ENCODE data around the gene TEDC2. TPM values are rescaled to one million over a fixed set of nuclear protein-coding genes. Genes with fewer than 3 reads are reported as not detected.

The TEDC2 gene
- total and polyA plus RNA-seq, 9 of the 15 experiments (the other 6 are each of a cell fraction or from before 2014, with no cell fraction given), result 0.75 to 57.0 (median 17.6) TPM

GRCh38 chr16:2459647-2460390, at the start of gene TEDC2 (continued):
- TF ChIP-seq E2F6 (IDR thresholded peaks at IDR 0.05; ENCODE audit: borderline replicate concordance in 1 of 2, extremely low read depth in 1 of 2, insufficient read depth in 1 of 2, insufficient read length in 1 of 2, low read depth in 1 of 2, low read length in 1 of 2, poor library complexity in 1 of 2, severe bottlenecking in 1 of 2) (peak; percentile 96 to 100), TOE1 (IDR thresholded peaks at IDR 0.05; ENCODE audit: borderline replicate concordance) (0 out of 2 replicates have a peak, but pooled peaks have one; percentile 19), TOE1 (CRISPR knock-in tag; IDR thresholded peaks at IDR 0.05; ENCODE audit: borderline replicate concordance, low read depth) (no peak), ZNF668 (CRISPR knock-in tag; IDR thresholded peaks at IDR 0.05) (no peak), ELK1 (CRISPR knock-in tag; IDR thresholded peaks at IDR 0.05) (no peak), E2F1 (CRISPR knock-in tag; IDR thresholded peaks at IDR 0.05) (0 out of 2 replicates have a peak, but pooled peaks have one; percentile 39), SMAD1 (IDR thresholded peaks at IDR 0.05; ENCODE audit: low read depth, low read length, partially characterized antibody) (no peak), SREBF2 (CRISPR knock-in tag; IDR thresholded peaks at IDR 0.05) (no peak), PTTG1 (tag; IDR thresholded peaks at IDR 0.05; ENCODE audit: low read depth) (no peak), CREB3L1 (IDR thresholded peaks at IDR 0.05; ENCODE audit: borderline replicate concordance, low read depth) (peak; percentile 48; the same call in 1 of the 2 replicates), SRF (CRISPR knock-in tag; IDR thresholded peaks at IDR 0.05) (peak; percentile 32 to 63; a peak in 2 of 4 replicates), NR2F6 (CRISPR knock-in tag; IDR thresholded peaks at IDR 0.05) (no peak), ZBTB34 (CRISPR knock-in tag; IDR thresholded peaks at IDR 0.05) (no peak), ZNF280B (CRISPR knock-in tag; IDR thresholded peaks at IDR 0.05) (no peak), ZNF316 (IDR thresholded peaks at IDR 0.05) (no peak), ZNF24 (IDR thresholded peaks at IDR 0.05) (no peak), ZNF282 (CRISPR knock-in tag; IDR thresholded peaks at IDR 0.05) (0 out of 2 replicates have a peak, but pooled peaks have one; percentile 29), PHTF2 (CRISPR knock-in tag; IDR thresholded peaks at IDR 0.05) (no peak)

Measured in K562 (cell line).